NCI-H1417 (cell line): ENCODE data around the gene RSRC1.
"Not testable (repeated sequence)": the region's sequence is repeated elsewhere in the genome, so short reads cannot be mapped to it uniquely, and the experiment has no call there.

Source experiments
- DNase-seq, 3 experiments: peaks; one replicate each; lab custom pipeline; 2025; lab: John Stamatoyannopoulos, UW

The RSRC1 gene

GRCh38 chr3:158528076-158528674, 418.3 kb downstream of the RSRC1 start:
- peak in 2 of 3 experiments; percentile 72 to 97 for DNase-seq

- peak; percentile 8 to 85 (median 54) for DNase-seq
Measured at GRCh38 chr3:158531334-158531733, 421.4 kb downstream of the RSRC1 start.

- peak; percentile 1 to 89 (median 58) for DNase-seq
Measured at GRCh38 chr3:158532099-158532734, 422.3 kb downstream of the RSRC1 start.

- no peak for DNase-seq
Measured at GRCh38 chr3:158535918-158536317, 426.0 kb downstream of the RSRC1 start.

- peak; percentile 51 to 83 (median 59) for DNase-seq
Measured at GRCh38 chr3:158539414-158540014, 429.6 kb downstream of the RSRC1 start.

- no peak for DNase-seq
Measured at GRCh38 chr3:158540066-158540465, 430.2 kb downstream of the RSRC1 start.

- no peak for DNase-seq
Measured at GRCh38 chr3:158548691-158549090, 438.8 kb downstream of the RSRC1 start.

- DNase-seq = not testable (repeated sequence)
Measured at GRCh38 chr3:158549938-158550337, 440.0 kb downstream of the RSRC1 start.

- no peak for DNase-seq
Measured at GRCh38 chr3:158552124-158552523, 442.2 kb downstream of the RSRC1 start.

GRCh38 chr3:158559504-158559903, 449.6 kb downstream of the RSRC1 start:
- no peak for DNase-seq

GRCh38 chr3:158560979-158561378, 451.1 kb downstream of the RSRC1 start:
- DNase-seq = no peak

GRCh38 chr3:158562674-158563073, 452.8 kb downstream of the RSRC1 start:
- DNase-seq = no peak

GRCh38 chr3:158563076-158563475, 453.2 kb downstream of the RSRC1 start:
- no peak for DNase-seq

- no peak for DNase-seq
Measured at GRCh38 chr3:158565076-158565475, 455.2 kb downstream of the RSRC1 start.

- no peak for DNase-seq
Measured at GRCh38 chr3:158568784-158569183, 458.9 kb downstream of the RSRC1 start.

GRCh38 chr3:158569794-158570193, 459.9 kb downstream of the RSRC1 start:
- DNase-seq = no peak

- peak; percentile 94 to 98 (median 98) for DNase-seq
Measured at GRCh38 chr3:158570999-158571702, 461.3 kb downstream of the RSRC1 start, which contains the start of gene MLF1. TSS of gene MLF1 (plus strand) at chr3:158571194. CDS start at chr3:158571301, 107 bp downstream.

- no peak for DNase-seq
Measured at GRCh38 chr3:158571969-158572765, 462.3 kb downstream of the RSRC1 start.

GRCh38 chr3:158572766-158573060, 462.8 kb downstream of the RSRC1 start:
- DNase-seq = no peak

- DNase-seq = no peak
Measured at GRCh38 chr3:158573714-158574113, 463.8 kb downstream of the RSRC1 start.

- DNase-seq = no peak
Measured at GRCh38 chr3:158574646-158575045, 464.8 kb downstream of the RSRC1 start.

GRCh38 chr3:158590223-158590622, 480.3 kb downstream of the RSRC1 start:
- DNase-seq = no peak
